ENCODE results near the gene NHLH1. TPM values are rescaled to one million over a fixed set of nuclear protein-coding genes. Genes with fewer than 3 reads are reported as not detected.

The NHLH1 gene
- total and polyA plus RNA-seq, 2 of the 13 experiments (the other 11 are each of a cell fraction or from before 2014, with no cell fraction given) = 0.11 to 0.57 TPM

DNA sequence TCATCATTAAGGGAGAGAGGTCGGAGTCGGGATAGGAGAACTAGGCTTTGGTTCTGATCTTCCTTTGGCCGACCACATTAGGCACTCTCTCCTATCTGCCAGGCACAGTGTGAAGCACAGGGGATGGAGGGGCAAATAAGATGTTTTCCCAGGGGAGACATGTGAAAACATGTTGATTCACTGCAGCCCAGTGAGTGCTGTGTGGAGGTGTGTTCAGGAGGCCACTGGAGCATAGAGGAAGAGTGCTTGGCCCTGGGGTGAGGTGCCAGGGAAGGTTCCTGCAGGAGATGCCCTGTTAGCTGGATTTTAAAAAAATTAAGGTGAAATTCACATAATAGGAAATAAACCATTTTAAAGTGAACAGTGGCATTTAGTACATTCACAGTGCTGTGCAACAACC, 37.2 kb downstream of the NHLH1 start:
- H3K27ac ChIP-seq (ENCODE audit: extremely low read length, insufficient read depth, low read length) = no peak overlapping the region
- TF ChIP-seq MAFF (IDR thresholded peaks at IDR 0.05; ENCODE audit: low read depth, low read length) (no peak), BHLHE40 (IDR thresholded peaks at IDR 0.05; ENCODE audit: low read length) (no peak), ZNF720 (CRISPR knock-in tag; IDR thresholded peaks at IDR 0.05) (no peak), RCOR2 (CRISPR knock-in tag; IDR thresholded peaks at IDR 0.05) (no peak), ZNF850 (CRISPR knock-in tag; conservative IDR thresholded peaks at IDR 0.05) (no peak)
- TF ChIP-seq, protein P1, sequence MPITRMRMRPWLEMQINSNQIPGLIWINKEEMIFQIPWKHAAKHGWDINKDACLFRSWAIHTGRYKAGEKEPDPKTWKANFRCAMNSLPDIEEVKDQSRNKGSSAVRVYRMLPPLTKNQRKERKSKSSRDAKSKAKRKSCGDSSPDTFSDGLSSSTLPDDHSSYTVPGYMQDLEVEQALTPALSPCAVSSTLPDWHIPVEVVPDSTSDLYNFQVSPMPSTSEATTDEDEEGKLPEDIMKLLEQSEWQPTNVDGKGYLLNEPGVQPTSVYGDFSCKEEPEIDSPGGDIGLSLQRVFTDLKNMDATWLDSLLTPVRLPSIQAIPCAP (CRISPR knock-in tag; IDR thresholded peaks at IDR 0.05; ENCODE audit: low read depth) = no peak
- TF ChIP-seq, protein P2, sequence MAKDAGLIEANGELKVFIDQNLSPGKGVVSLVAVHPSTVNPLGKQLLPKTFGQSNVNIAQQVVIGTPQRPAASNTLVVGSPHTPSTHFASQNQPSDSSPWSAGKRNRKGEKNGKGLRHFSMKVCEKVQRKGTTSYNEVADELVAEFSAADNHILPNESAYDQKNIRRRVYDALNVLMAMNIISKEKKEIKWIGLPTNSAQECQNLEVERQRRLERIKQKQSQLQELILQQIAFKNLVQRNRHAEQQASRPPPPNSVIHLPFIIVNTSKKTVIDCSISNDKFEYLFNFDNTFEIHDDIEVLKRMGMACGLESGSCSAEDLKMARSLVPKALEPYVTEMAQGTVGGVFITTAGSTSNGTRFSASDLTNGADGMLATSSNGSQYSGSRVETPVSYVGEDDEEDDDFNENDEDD (CRISPR knock-in tag; IDR thresholded peaks at IDR 0.05; ENCODE audit: borderline replicate concordance) = no peak
- TF ChIP-seq, protein P3, sequence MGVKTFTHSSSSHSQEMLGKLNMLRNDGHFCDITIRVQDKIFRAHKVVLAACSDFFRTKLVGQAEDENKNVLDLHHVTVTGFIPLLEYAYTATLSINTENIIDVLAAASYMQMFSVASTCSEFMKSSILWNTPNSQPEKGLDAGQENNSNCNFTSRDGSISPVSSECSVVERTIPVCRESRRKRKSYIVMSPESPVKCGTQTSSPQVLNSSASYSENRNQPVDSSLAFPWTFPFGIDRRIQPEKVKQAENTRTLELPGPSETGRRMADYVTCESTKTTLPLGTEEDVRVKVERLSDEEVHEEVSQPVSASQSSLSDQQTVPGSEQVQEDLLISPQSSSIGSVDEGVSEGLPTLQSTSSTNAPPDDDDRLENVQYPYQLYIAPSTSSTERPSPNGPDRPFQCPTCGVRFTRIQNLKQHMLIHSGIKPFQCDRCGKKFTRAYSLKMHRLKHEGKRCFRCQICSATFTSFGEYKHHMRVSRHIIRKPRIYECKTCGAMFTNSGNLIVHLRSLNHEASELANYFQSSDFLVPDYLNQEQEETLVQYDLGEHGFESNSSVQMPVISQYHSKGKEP (CRISPR knock-in tag; IDR thresholded peaks at IDR 0.05) = no peak
- peaks cover 7% of the 10 kb centered on the region; the same call in 1 of the 2 replicates for H3K4me1 ChIP-seq (ENCODE audit: insufficient read depth, low read length)
- DNase-seq (ENCODE audit: low spot score) (no peak), FAIRE-seq (no peak), ATAC-seq (no peak)
- H3K36me3 ChIP-seq (replicated peaks in 1 of 2; ENCODE audit: control insufficient read depth in 1 of 2, insufficient read depth in 2 of 2, low read length in 2 of 2) = no peaks in the 10 kb centered on the region
- 41% methylated on average over 3 of the region's 3 CpGs for WGBS (ENCODE audit: low lambda C conversion rate)
- no TSS peak for BruUV-seq (replicated peaks)
- intact Hi-C loops (cut with micrococcal nuclease; ENCODE audit: unreplicated experiment) = no loop called here
- H3K9me3 ChIP-seq (ENCODE audit: low read length) = no peaks in the 10 kb centered on the region
- no peak overlapping the region for H3K9ac ChIP-seq (ENCODE audit: insufficient read depth, low read depth, low read length)
- no peak overlapping the region for H3K4me2 ChIP-seq (ENCODE audit: low read depth, low read length)
- no peaks in the 10 kb centered on the region for H3K79me2 ChIP-seq (ENCODE audit: insufficient read depth, low read length)
- peaks cover 13 to 68% of the 10 kb centered on the region in 2 experiments for H3K27me3 ChIP-seq (ENCODE audit: control insufficient read depth in 1 of 2, insufficient read depth in 2 of 2, low read length in 2 of 2)
- CTCF ChIA-PET (ENCODE audit: low intra/inter-chr PET ratio, low total read pairs) = no interaction called here
- in situ Hi-C loops (cut with HindIII; ENCODE audit: extremely low pct_ligation_motif_present, low pct_unique_long_range_greater_than_20kb) = no loop called here
- POLR2A ChIA-PET = no interaction called here
- H3K4me3 ChIP-seq (replicated peaks in 1 of 3; ENCODE audit: insufficient read depth in 1 of 3, low read depth in 2 of 3, low read length in 3 of 3) = no peak overlapping the region
- no peaks in the 10 kb centered on the region for H4K20me1 ChIP-seq (ENCODE audit: insufficient read depth, low read length)
- H2AFZ ChIP-seq (ENCODE audit: low read length) = no peak overlapping the region
